AG04449 (cell line): Measurements from ENCODE around the gene FASTK.
"Not testable (repeated sequence)": the region's sequence is repeated elsewhere in the genome, so short reads cannot be mapped to it uniquely, and the experiment has no call there.

ENCODE experiments used
- CTCF ChIA-PET: fragments of 350-600 bp; formaldehyde crosslinking; extraction: SDS; loops from one replicate; lab custom pipeline; 2021; ENCODE audit warnings: antibody characterized with exemption; lab: Yijun Ruan, JAX
- POLR2A ChIA-PET: fragments of 400-600, 350-600 bp; formaldehyde crosslinking; extraction: SDS; loops from one replicate; lab custom pipeline; 2020; ENCODE audit warnings: antibody characterized with exemption, inconsistent platforms; lab: Yijun Ruan, JAX
- DNase-seq: peaks from one replicate; pipeline ENCODE4 v3.0.0-alpha.2; 2010; ENCODE audit warnings: low read depth, low spot score
- H3K4me3 ChIP-seq: 2 replicates; pipeline ENCODE4 v1.5.1; 2011; ENCODE audit warnings: low read depth, mild to moderate bottlenecking, control low read depth, low read length
- CTCF ChIP-seq: IDR thresholded peaks from one replicate; pipeline ENCODE4 v1.5.1; 2011; ENCODE audit warnings: mild to moderate bottlenecking, moderate library complexity, low read length, control low read depth, inconsistent platforms; ENCODE audit not compliant: insufficient read depth; ENCODE audit errors: missing control alignments

FASTK gene

GRCh38 chr7:151031011-151031410, 49.6 kb downstream of the FASTK start:
- no peak overlapping the region for H3K4me3 ChIP-seq
- POLR2A ChIA-PET = interaction anchor here (0.7 kb wide), 1 partner anchor 17 kb away, joined by 3 read pairs; the partner anchor contains the start of gene ASIC3
- no peak for DNase-seq
- CTCF ChIA-PET = interaction anchor here (1.7 to 1.9 kb wide), 2 partner anchors 13 to 80 kb away, joined by 5 to 13 read pairs; no protein-coding TSS in a partner anchor
- TF ChIP-seq CTCF = no peak

GRCh38 chr7:151028948-151029501, 51.6 kb downstream of the FASTK start:
- ChIA-PET POLR2A (interaction anchor here (1.0 to 1.9 kb wide), 5 partner anchors 10 to 84 kb away, joined by 4 to 13 read pairs (median 6); partner anchors contain the start of gene CDK5), CTCF (interaction anchor here (1.0 to 5.6 kb wide), 6 partner anchors 10 to 81 kb away, joined by 3 to 77 read pairs (median 6); no protein-coding TSS in a partner anchor)
- TF ChIP-seq CTCF = no peak
- H3K4me3 ChIP-seq = peak overlapping the region; percentile 83
- no peak for DNase-seq

- DNase-seq = peak; percentile 90
- ChIA-PET CTCF (interaction anchor here (0.6 to 5.6 kb wide), 9 partner anchors 10 to 85 kb away, joined by 3 to 77 read pairs (median 4); partner anchors contain the start of genes CDK5 and NOS3), POLR2A (interaction anchor here (0.7 to 1.9 kb wide), 11 partner anchors 10 to 85 kb away, joined by 3 to 13 read pairs (median 4); partner anchors contain the start of genes CDK5 and FASTK)
- peak; percentile 42 for TF ChIP-seq CTCF
- peak within 1 kb of the TSS; percentile 83 for H3K4me3 ChIP-seq
Observed at GRCh38 chr7:151028131-151028947, 52.3 kb downstream of the FASTK start, which contains the start of gene ABCB8. ABCB8 (plus strand) TSS chr7:151028450; CDS start chr7:151028516, 66 bp downstream.

- ChIA-PET CTCF (interaction anchor here (0.6 to 5.6 kb wide), 9 partner anchors 10 to 86 kb away, joined by 3 to 77 read pairs (median 4); partner anchors contain the start of genes CDK5 and NOS3), POLR2A (interaction anchor here (0.7 to 1.9 kb wide), 9 partner anchors 9 to 86 kb away, joined by 3 to 13 read pairs (median 5); partner anchors contain the start of genes CDK5 and FASTK)
- peak overlapping the region; percentile 83 for H3K4me3 ChIP-seq
- not testable (repeated sequence) for DNase-seq
Observed at GRCh38 chr7:151027728-151028130, 52.9 kb downstream of the FASTK start.

- H3K4me3 ChIP-seq, DNase-seq: not testable (repeated sequence)
- POLR2A ChIA-PET = interaction anchor here (1.4 to 1.5 kb wide), 2 partner anchors 31 to 86 kb away, joined by 5 to 9 read pairs; partner anchors contain the start of gene CDK5
- CTCF ChIA-PET = interaction anchor here (5.5 to 7.1 kb wide), 3 partner anchors 9 to 83 kb away, joined by 60 to 77 read pairs (median 65); no protein-coding TSS in a partner anchor
Observed at GRCh38 chr7:151026771-151027727, 53.6 kb downstream of the FASTK start.
